Superior temporal gyrus (tissue), 1 donor: Measurements from ENCODE around the gene SLC30A2.
"Not testable (repeated sequence)": the region's sequence is repeated elsewhere in the genome, so short reads cannot be mapped to it uniquely, and the experiment has no call there.

Experiments
- DNase-seq: peaks from one replicate; pipeline ENCODE4 v3.0.0-alpha.2; 2016; ENCODE audit errors: extremely low spot score

Gene SLC30A2

GRCh38 chr1:26045722-26046245, at the start of gene SLC30A2:
Gene SLC30A2 (minus strand): TSS chr1:26046118. CDS start chr1:26045896, 222 bp downstream.
- DNase-seq, result no peak

- no peak for DNase-seq
These were observed 48.9 kb upstream of the SLC30A2 start for GRCh38 chr1:26094677-26095383.

GRCh38 chr1:26094076-26094669, 48.3 kb upstream of the SLC30A2 start:
- no peak for DNase-seq

GRCh38 chr1:26093569-26093968, 47.7 kb upstream of the SLC30A2 start:
- not testable (repeated sequence) for DNase-seq

- no peak for DNase-seq
These were observed 46.5 kb upstream of the SLC30A2 start for GRCh38 chr1:26092422-26092821.

- DNase-seq, result no peak
These were observed 45.0 kb upstream of the SLC30A2 start for GRCh38 chr1:26090893-26091292.

GRCh38 chr1:26089125-26089524, 43.2 kb upstream of the SLC30A2 start:
- no peak for DNase-seq

GRCh38 chr1:26084844-26085243, 38.9 kb upstream of the SLC30A2 start:
- no peak for DNase-seq

GRCh38 chr1:26084091-26084561, 38.2 kb upstream of the SLC30A2 start:
- no peak for DNase-seq

- no peak for DNase-seq
These were observed 37.3 kb upstream of the SLC30A2 start for GRCh38 chr1:26083208-26083607.

GRCh38 chr1:26082020-26082350, 36.1 kb upstream of the SLC30A2 start:
- no peak for DNase-seq

GRCh38 chr1:26081267-26082019, 35.5 kb upstream of the SLC30A2 start:
- DNase-seq, result no peak

- no peak for DNase-seq
These were observed 34.3 kb upstream of the SLC30A2 start for GRCh38 chr1:26079960-26080814.

GRCh38 chr1:26079178-26079563, 33.3 kb upstream of the SLC30A2 start:
- DNase-seq, result no peak

GRCh38 chr1:26078286-26079177, 32.6 kb upstream of the SLC30A2 start:
- DNase-seq, result no peak

- DNase-seq, result no peak
These were observed 31.6 kb upstream of the SLC30A2 start for GRCh38 chr1:26077524-26077923.

- DNase-seq, result no peak
These were observed 29.7 kb upstream of the SLC30A2 start for GRCh38 chr1:26075421-26076144.

GRCh38 chr1:26072305-26072704, 26.4 kb upstream of the SLC30A2 start:
- DNase-seq, result no peak

- DNase-seq, result no peak
These were observed 25.0 kb upstream of the SLC30A2 start for GRCh38 chr1:26070963-26071342.
